OCI-LY7 (cell line): ENCODE results near the gene DENND1B. TPM values are rescaled to one million over a fixed set of nuclear protein-coding genes. Genes with fewer than 3 reads are reported as not detected.

ENCODE experiments used
- BruUV-seq: library from RNA; stranded (reverse); fragments of 400-500 nt; replicated peaks from 2 replicates; lab custom pipeline; 2021; lab: Mats Ljungman, UMichigan
- CTCF ChIA-PET: fragments of 300-600 bp; sonication (Branson Sonifier 250); formaldehyde crosslinking; loops from one replicate; lab custom pipeline; 2022; ENCODE audit warnings: antibody characterized with exemption; ENCODE audit not compliant: unreplicated experiment; lab: Charles Lee
- POLR2A ChIA-PET: fragments of 300-600 bp; sonication (Branson Sonifier 250); formaldehyde crosslinking; loops from one replicate; lab custom pipeline; 2022; ENCODE audit warnings: antibody characterized with exemption; lab: Charles Lee
- DNase-seq: peaks from one replicate; pipeline ENCODE4 v3.0.0-alpha.2; 2015; ENCODE audit warnings: low spot score
- H2AFZ ChIP-seq: fragments of 200-600 bp; sonication (generic), shearing (Covaris generic); 2 replicates; pipeline ENCODE4 v1.6.1; 2014; ENCODE audit warnings: mild to moderate bottlenecking, antibody characterized with exemption, low read length, moderate library complexity
- H3K27ac ChIP-seq: fragments of 200-600 bp; sonication (generic); 2 replicates; pipeline ENCODE4 v1.5.1; 2014; ENCODE audit warnings: mixed run types, low read depth, mild to moderate bottlenecking, moderate library complexity, low read length, inconsistent platforms; ENCODE audit not compliant: poor library complexity, severe bottlenecking
- H3K36me3 ChIP-seq: fragments of 200-600 bp; sonication (generic); 2 replicates; pipeline ENCODE4 v1.6.1; 2014; ENCODE audit warnings: mild to moderate bottlenecking, antibody characterized with exemption, low read length, moderate library complexity, mixed read lengths; ENCODE audit not compliant: insufficient read depth
- H3K4me1 ChIP-seq: fragments of 200-600 bp; sonication (generic); 2 replicates; pipeline ENCODE4 v1.5.1; 2014; ENCODE audit warnings: mild to moderate bottlenecking, low read length; ENCODE audit not compliant: insufficient read depth, poor library complexity, severe bottlenecking
- H3K4me2 ChIP-seq: fragments of 200-600 bp; sonication (generic); 2 replicates; pipeline ENCODE4 v1.6.1; 2014; ENCODE audit warnings: mild to moderate bottlenecking, low read length
- H3K4me3 ChIP-seq: fragments of 200-600 bp; sonication (generic); 2 replicates; pipeline ENCODE4 v1.5.1; 2014; ENCODE audit warnings: mild to moderate bottlenecking, low read depth, low read length; ENCODE audit not compliant: poor library complexity, severe bottlenecking
- H3K79me2 ChIP-seq: fragments of 200-600 bp; sonication (generic); 2 replicates; pipeline ENCODE4 v1.6.1; 2016; ENCODE audit warnings: low read depth, mild to moderate bottlenecking, low read length, moderate library complexity, mixed read lengths; ENCODE audit not compliant: insufficient read depth
- H3K9me2 ChIP-seq: fragments of 200-600 bp; sonication (generic); 2 replicates; pipeline ENCODE4 v1.6.1; 2016; ENCODE audit warnings: mild to moderate bottlenecking, low read length, mixed read lengths; ENCODE audit not compliant: insufficient read depth
- H3K9me3 ChIP-seq: fragments of 200-600 bp; sonication (generic); 2 replicates; pipeline ENCODE4 v1.6.1; 2014; ENCODE audit warnings: mild to moderate bottlenecking, mixed run types, low read length, mixed read lengths
- H4K20me1 ChIP-seq: fragments of 200-600 bp; sonication (generic); 2 replicates; pipeline ENCODE4 v1.6.1; 2014; ENCODE audit warnings: mild to moderate bottlenecking, antibody characterized with exemption, low read length, moderate library complexity, mixed read lengths; ENCODE audit not compliant: insufficient read depth
- EZH2phosphoT487 ChIP-seq: fragments of 200-600 bp; sonication (generic); IDR thresholded peaks from 2 replicates; pipeline ENCODE4 v1.6.1; 2018; ENCODE audit warnings: low read depth, borderline replicate concordance, mild to moderate bottlenecking, mixed run types, antibody characterized with exemption, low read length, moderate library complexity, mixed read lengths
- intact Hi-C: fragments of 100-400 bp; cut with micrococcal nuclease; formaldehyde crosslinking; loops from one replicate; pipeline ENCODE4 v1.10.0; 2022; ENCODE audit not compliant: unreplicated experiment
- total RNA-seq, 2 experiments: library from RNA; depleted of rRNA in 1 of 2; stranded (reverse); fragments of >200 nt in 1 of 2; shearing (Covaris generic) in 1 of 2; gene quantifications; 2 replicates each; pipeline ENCODE4 v1.2.3, GENCODE V29; 2014 to 2022
- TF ChIP-seq, protein P1 (sequence below): fragments of 200-600 bp; sonication (generic); conservative IDR thresholded peaks from 2 replicates; pipeline ENCODE4 v1.5.1; 2014; ENCODE audit warnings: mild to moderate bottlenecking, antibody characterized with exemption, low read length, moderate library complexity, mixed read lengths

Gene DENND1B
- total RNA-seq, 2 experiments from 2014 or later: 17.4 to 43.0 TPM

DNA sequence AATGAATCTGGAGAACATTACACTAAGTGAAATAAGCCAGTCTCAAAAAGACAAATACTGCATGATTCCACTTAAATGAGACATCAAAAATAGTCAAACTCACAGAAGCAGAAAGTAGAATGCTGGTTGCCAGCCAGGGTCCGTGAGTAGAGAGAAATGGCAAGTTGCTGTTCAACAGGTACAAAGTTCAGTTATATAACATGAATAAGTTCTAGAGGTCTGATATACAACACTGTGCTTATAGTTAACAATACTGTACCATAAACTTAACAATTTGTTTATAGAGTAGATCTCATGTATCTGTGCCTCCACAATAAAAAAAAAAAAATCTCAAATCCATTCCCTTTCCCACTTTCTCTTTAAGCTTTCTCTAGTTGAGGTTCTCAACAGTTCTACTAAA is 83.5 kb downstream of the DENND1B start:
- POLR2A ChIA-PET: interaction anchor here (1.1 to 3.1 kb wide), 2 partner anchors 13 to 22 kb away, joined by 5 to 16 read pairs; no protein-coding TSS in a partner anchor
- TF ChIP-seq, protein P1, sequence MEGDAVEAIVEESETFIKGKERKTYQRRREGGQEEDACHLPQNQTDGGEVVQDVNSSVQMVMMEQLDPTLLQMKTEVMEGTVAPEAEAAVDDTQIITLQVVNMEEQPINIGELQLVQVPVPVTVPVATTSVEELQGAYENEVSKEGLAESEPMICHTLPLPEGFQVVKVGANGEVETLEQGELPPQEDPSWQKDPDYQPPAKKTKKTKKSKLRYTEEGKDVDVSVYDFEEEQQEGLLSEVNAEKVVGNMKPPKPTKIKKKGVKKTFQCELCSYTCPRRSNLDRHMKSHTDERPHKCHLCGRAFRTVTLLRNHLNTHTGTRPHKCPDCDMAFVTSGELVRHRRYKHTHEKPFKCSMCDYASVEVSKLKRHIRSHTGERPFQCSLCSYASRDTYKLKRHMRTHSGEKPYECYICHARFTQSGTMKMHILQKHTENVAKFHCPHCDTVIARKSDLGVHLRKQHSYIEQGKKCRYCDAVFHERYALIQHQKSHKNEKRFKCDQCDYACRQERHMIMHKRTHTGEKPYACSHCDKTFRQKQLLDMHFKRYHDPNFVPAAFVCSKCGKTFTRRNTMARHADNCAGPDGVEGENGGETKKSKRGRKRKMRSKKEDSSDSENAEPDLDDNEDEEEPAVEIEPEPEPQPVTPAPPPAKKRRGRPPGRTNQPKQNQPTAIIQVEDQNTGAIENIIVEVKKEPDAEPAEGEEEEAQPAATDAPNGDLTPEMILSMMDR: no peak
- TF ChIP-seq EZH2phosphoT487: no peak
- Histone ChIP-seq H3K4me2 (no peak overlapping the region), H4K20me1 (no peaks in the 10 kb centered on the region), H3K4me1 (peaks cover 8% of the 10 kb centered on the region), H3K9me3 (peaks cover 11% of the 10 kb centered on the region; the same call in 1 of the 2 replicates), H3K36me3 (peaks cover 21% of the 10 kb centered on the region; the same call in 1 of the 2 replicates), H2AFZ (no peak overlapping the region), H3K4me3 (no peak overlapping the region), H3K27ac (no peak overlapping the region), H3K9me2 (no peaks in the 10 kb centered on the region), H3K79me2 (0 out of 2 replicates have a peak, but pooled peaks cover 4% of the 10 kb centered on the region)
- intact Hi-C loops: loop anchor here (5.0 kb wide), 2 partner anchors 175 to 230 kb away; no protein-coding TSS in a partner anchor
- BruUV-seq: no TSS peak
- CTCF ChIA-PET: no interaction called here
- DNase-seq: no peak

DNA sequence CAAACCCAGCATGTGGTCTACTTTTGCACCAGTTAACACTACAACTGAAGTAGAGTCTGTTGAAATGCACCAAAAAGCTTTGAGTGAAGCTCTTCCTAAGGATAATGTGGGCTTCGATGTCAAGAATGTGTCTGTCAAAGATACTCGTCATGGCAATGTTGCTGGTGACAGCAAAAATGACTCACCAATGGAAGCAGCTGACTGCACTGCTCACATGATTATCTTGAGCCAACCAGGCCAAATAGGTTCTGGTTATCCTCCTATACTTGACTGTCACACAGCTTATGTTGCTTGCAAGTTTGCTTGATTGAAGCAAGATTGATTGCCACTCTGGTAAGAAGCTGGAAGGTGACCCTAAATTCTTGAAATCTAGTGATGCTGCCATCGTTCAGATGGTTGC is 85.2 kb downstream of the DENND1B start:
- Histone ChIP-seq H3K27ac (no peak overlapping the region), H3K79me2 (0 out of 2 replicates have a peak, but pooled peaks cover 4% of the 10 kb centered on the region), H3K4me1 (peaks cover 8% of the 10 kb centered on the region), H3K9me3 (peaks cover 11% of the 10 kb centered on the region; the same call in 1 of the 2 replicates), H3K9me2 (no peaks in the 10 kb centered on the region), H4K20me1 (no peaks in the 10 kb centered on the region), H2AFZ (no peak overlapping the region), H3K4me2 (no peak overlapping the region), H3K4me3 (no peak overlapping the region), H3K36me3 (peaks cover 21% of the 10 kb centered on the region; the same call in 1 of the 2 replicates)
- ChIA-PET CTCF (no interaction called here), POLR2A (interaction anchor here (1.1 kb wide), 1 partner anchor 9 kb away, joined by 3 read pairs; no protein-coding TSS in a partner anchor)
- BruUV-seq: no TSS peak
- DNase-seq: no peak
- intact Hi-C loops: loop anchor here (5.0 kb wide), 2 partner anchors 177 to 232 kb away; no protein-coding TSS in a partner anchor
- no peak for TF ChIP-seq EZH2phosphoT487
- TF ChIP-seq, protein P1: no peak

DNA sequence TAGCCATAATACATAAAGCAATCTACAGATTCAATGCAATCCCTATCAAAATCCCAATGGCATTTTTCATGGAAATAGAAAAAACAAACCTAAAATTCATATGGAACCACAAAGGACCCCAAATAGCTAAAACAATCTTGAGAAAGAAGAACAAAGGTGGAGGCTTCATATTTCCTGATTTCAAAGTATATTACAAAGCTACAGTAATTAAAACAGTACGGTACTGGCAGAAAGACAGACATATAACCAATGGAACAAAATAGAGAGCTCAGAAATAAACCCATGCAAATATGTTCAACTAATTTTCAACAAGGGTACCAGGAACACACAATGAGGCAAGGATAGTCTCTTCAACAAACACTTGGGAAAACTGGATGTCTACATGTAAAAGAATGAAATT is 87.0 kb downstream of the DENND1B start:
- Histone ChIP-seq H3K79me2 (0 out of 2 replicates have a peak, but pooled peaks cover 4% of the 10 kb centered on the region), H3K4me3 (no peak overlapping the region), H3K9me2 (no peaks in the 10 kb centered on the region), H3K27ac (no peak overlapping the region), H3K36me3 (peaks cover 21% of the 10 kb centered on the region; the same call in 1 of the 2 replicates), H3K4me2 (no peak overlapping the region), H4K20me1 (no peaks in the 10 kb centered on the region), H3K9me3 (peaks cover 11% of the 10 kb centered on the region; the same call in 1 of the 2 replicates), H2AFZ (no peak overlapping the region), H3K4me1 (peaks cover 8% of the 10 kb centered on the region)
- no peak for DNase-seq
- intact Hi-C loops: no loop called here
- no TSS peak for BruUV-seq
- TF ChIP-seq EZH2phosphoT487: no peak
- TF ChIP-seq, protein P1: no peak
- ChIA-PET POLR2A (interaction anchor here (0.6 to 1.0 kb wide), 3 partner anchors 72 to 370 kb away, joined by 3 read pairs; no protein-coding TSS in a partner anchor), CTCF (no interaction called here)
